ENCODE measurements around the gene NDUFS6. TPM values are rescaled to one million over a fixed set of nuclear protein-coding genes. Genes with fewer than 3 reads are reported as not detected.

Gene NDUFS6
- total RNA-seq, 4 donors from 2014 or later = 54.7 to 66.4 (median 55.7) TPM

DNA sequence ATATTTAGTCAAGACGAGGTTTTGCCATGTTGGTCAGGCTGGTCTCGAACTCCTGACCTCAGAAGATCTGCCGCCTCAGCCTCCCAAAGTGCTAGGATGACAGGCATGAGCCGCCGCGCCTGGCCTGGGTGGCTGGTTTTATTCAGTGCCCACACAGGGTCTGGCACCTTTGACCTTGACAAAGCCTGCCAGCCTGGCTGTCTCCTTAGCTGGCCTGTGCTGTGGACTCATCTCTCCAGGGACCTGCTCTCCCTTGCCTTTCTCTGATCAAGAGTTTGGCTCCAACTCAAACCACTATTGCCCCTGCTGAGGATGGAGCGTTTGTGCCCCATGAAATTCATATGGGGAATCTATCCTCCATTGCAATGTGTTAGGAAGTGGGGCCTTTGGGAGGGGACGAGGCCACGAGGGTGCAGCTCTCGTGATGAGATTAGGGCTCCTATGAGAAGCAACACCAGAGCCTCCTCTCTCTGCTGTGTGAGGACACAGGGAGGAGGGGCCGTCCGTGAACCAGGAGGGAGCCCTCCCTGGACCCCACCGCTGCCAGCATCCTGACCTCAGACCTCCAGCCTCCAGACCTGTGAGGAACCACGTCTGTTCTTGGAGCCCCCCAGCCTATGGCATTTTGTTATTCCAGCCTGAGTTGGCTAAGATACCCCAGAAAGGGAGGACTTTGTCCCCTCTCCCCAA is 46.5 kb upstream of the NDUFS6 start:
- TF ChIP-seq POLR2A (IDR thresholded peaks at IDR 0.05; ENCODE audit: low read depth) = no peak
- no peak for TF ChIP-seq POLR2AphosphoS5 (IDR thresholded peaks at IDR 0.05)
- no peak for TF ChIP-seq CTCF (IDR thresholded peaks at IDR 0.05)
- TF ChIP-seq EP300 (IDR thresholded peaks at IDR 0.05) = no peak
- Histone ChIP-seq H3K4me1 (no peaks in the 10 kb centered on the region), H3K27ac (replicated peaks in 1 of 4) (no peak overlapping the region), H3K27me3 (peaks cover 0 to 53% (median 0%) of the 10 kb centered on the region in 4 donors), H3K36me3 (no peaks in the 10 kb centered on the region), H3K4me3 (no peak overlapping the region), H3K9me3 (no peaks in the 10 kb centered on the region)
- intact Hi-C loops (cut with DNase I) = no loop called here
- 76% methylated on average over 12 of the region's 14 CpGs for WGBS
- no peak for DNase-seq (ENCODE audit: extremely low spot score)

- intact Hi-C loops (cut with DNase I) = no loop called here
- Histone ChIP-seq H3K4me3 (no peak overlapping the region), H3K27ac (replicated peaks in 1 of 4) (no peak overlapping the region), H3K36me3 (no peaks in the 10 kb centered on the region), H3K4me1 (no peaks in the 10 kb centered on the region), H3K27me3 (peaks cover 0 to 45% (median 0%) of the 10 kb centered on the region in 4 donors), H3K9me3 (no peaks in the 10 kb centered on the region)
- DNase-seq (ENCODE audit: extremely low spot score) = no peak
- 68% methylated on average over 14 of the region's 14 CpGs for WGBS
- TF ChIP-seq POLR2A (IDR thresholded peaks at IDR 0.05; ENCODE audit: low read depth) = no peak
- no peak for TF ChIP-seq CTCF (IDR thresholded peaks at IDR 0.05)
- TF ChIP-seq POLR2AphosphoS5 (IDR thresholded peaks at IDR 0.05) = no peak
- no peak for TF ChIP-seq EP300 (IDR thresholded peaks at IDR 0.05)
These were observed 45.8 kb upstream of the NDUFS6 start for GRCh38 chr5:1755321-1755949.

- WGBS = 69% methylated on average over 11 of the region's 11 CpGs
- DNase-seq (ENCODE audit: extremely low spot score) = no peak
- Histone ChIP-seq H3K4me1 (no peaks in the 10 kb centered on the region), H3K27me3 (peaks cover 0 to 41% (median 0%) of the 10 kb centered on the region in 4 donors), H3K4me3 (no peak overlapping the region), H3K36me3 (no peaks in the 10 kb centered on the region), H3K27ac (replicated peaks in 1 of 4) (no peak overlapping the region), H3K9me3 (no peaks in the 10 kb centered on the region)
- intact Hi-C loops (cut with DNase I) = no loop called here
- TF ChIP-seq POLR2A (IDR thresholded peaks at IDR 0.05; ENCODE audit: low read depth) (no peak), POLR2AphosphoS5 (IDR thresholded peaks at IDR 0.05) (no peak), EP300 (IDR thresholded peaks at IDR 0.05) (no peak), CTCF (IDR thresholded peaks at IDR 0.05) (no peak)
These were observed 44.7 kb upstream of the NDUFS6 start for GRCh38 chr5:1756481-1756880.

DNA sequence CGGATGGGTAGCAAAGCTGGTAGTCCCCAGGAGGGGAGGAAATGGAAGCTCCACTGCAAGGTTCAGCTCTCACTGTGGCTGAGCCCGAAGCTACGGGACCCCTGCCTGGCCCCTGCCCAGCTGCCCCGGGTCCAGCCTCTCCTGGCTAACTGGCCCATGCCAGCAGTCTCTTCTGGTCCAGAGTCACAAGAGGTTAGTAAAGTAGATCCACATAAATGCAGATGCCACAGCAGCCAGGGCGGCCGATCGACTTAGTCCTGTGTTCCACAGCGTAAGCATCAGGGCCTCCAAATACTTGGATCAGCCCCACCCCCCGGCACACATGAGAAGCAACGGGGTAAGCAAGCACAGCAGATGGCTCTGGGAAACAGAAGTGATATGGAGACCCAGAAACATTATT is 43.7 kb upstream of the NDUFS6 start:
- Histone ChIP-seq H3K27me3 (peaks cover 0 to 37% (median 0%) of the 10 kb centered on the region in 4 donors), H3K27ac (replicated peaks in 1 of 4) (no peak overlapping the region), H3K36me3 (no peaks in the 10 kb centered on the region), H3K4me1 (no peaks in the 10 kb centered on the region), H3K4me3 (no peak overlapping the region), H3K9me3 (no peaks in the 10 kb centered on the region)
- DNase-seq (ENCODE audit: extremely low spot score) = no peak
- intact Hi-C loops (cut with DNase I) = no loop called here
- TF ChIP-seq EP300 (IDR thresholded peaks at IDR 0.05) (no peak), POLR2AphosphoS5 (IDR thresholded peaks at IDR 0.05) (no peak), CTCF (IDR thresholded peaks at IDR 0.05) (no peak), POLR2A (IDR thresholded peaks at IDR 0.05; ENCODE audit: low read depth) (no peak)
- WGBS = 96% methylated on average over 8 of the region's 10 CpGs

All from esophagus muscularis mucosa (tissue), 4 donors.